Fibroblast of pulmonary artery (primary cell): ENCODE data around the gene NANOS1.

Source experiments
- DNase-seq: peaks from one replicate; pipeline ENCODE4 v3.0.0-alpha.2; 2010; ENCODE audit warnings: low read depth
- H3K4me3 ChIP-seq: replicated peaks from 2 replicates; pipeline ENCODE4 v1.5.1; 2011; ENCODE audit warnings: low read depth, mild to moderate bottlenecking, control low read depth, low read length, moderate library complexity
- TF ChIP-seq, protein P1 (sequence below): IDR thresholded peaks from 2 replicates; pipeline ENCODE4 v1.5.1; 2011; ENCODE audit warnings: mild to moderate bottlenecking, control low read depth, low read length, inconsistent platforms; ENCODE audit errors: missing control alignments

Gene NANOS1

DNA sequence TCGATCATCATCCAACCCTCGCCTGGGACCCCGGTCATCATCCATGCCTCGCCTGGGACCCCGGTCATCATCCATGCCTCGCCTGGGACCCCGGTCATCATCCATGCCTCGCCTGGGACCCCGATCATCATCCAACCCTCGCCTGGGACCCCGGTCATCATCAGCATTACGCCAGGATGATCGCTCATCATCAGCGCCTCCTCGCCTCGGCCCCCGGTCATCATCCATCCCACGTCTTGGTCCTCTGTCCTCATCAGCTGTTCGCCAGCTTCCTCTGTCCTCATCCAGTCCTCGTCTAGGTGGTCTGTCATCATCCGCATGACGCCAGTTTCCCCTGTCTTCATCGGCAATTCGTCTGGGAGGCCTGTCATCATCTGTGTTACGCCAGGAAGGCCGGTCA, 12.7 kb downstream of the NANOS1 start:
- TF ChIP-seq, protein P1, sequence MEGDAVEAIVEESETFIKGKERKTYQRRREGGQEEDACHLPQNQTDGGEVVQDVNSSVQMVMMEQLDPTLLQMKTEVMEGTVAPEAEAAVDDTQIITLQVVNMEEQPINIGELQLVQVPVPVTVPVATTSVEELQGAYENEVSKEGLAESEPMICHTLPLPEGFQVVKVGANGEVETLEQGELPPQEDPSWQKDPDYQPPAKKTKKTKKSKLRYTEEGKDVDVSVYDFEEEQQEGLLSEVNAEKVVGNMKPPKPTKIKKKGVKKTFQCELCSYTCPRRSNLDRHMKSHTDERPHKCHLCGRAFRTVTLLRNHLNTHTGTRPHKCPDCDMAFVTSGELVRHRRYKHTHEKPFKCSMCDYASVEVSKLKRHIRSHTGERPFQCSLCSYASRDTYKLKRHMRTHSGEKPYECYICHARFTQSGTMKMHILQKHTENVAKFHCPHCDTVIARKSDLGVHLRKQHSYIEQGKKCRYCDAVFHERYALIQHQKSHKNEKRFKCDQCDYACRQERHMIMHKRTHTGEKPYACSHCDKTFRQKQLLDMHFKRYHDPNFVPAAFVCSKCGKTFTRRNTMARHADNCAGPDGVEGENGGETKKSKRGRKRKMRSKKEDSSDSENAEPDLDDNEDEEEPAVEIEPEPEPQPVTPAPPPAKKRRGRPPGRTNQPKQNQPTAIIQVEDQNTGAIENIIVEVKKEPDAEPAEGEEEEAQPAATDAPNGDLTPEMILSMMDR: no peak
- DNase-seq: no peak
- no peak overlapping the region for H3K4me3 ChIP-seq

DNA sequence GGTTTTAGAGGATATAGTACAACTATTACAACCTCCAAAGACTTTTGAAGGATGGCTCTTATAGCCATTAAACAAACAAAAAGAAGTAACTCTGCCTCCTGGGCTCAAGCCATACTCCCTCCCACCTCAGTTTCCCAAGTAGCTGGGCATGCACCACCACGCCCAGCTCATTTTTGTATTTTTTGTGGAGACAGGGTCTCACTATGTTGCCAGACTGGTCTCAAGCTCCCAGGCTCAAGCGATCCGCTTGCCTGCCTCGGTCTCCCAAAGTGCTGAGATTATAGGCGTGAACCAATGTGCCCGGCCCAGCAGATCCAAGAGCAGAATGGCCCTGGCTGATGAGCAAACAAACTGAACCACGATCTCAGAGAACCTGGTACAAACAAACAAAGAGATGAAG, 16.0 kb downstream of the NANOS1 start:
- no peak for DNase-seq
- TF ChIP-seq, protein P1: no peak
- no peak overlapping the region for H3K4me3 ChIP-seq

DNA sequence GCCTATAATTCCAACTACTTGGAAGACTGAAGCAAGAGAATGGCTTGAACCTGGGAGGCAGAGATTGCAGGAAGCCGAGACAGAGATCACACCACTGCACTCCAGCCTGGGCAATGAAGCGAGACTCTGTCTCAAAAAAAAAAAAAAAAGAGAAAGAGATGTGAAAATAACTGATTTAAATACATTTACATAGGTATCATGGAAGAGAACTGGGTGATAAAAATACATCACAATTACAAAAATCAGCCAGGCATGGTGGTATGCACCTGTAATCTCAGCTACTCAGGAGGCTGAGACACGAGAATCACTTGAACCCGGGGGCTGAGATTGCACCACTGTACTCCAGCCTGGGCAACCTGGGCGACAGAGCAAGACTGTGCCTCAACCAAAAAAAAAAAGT, 19.8 kb downstream of the NANOS1 start:
- H3K4me3 ChIP-seq: no peak overlapping the region
- no peak for DNase-seq
- TF ChIP-seq, protein P1: no peak

DNA sequence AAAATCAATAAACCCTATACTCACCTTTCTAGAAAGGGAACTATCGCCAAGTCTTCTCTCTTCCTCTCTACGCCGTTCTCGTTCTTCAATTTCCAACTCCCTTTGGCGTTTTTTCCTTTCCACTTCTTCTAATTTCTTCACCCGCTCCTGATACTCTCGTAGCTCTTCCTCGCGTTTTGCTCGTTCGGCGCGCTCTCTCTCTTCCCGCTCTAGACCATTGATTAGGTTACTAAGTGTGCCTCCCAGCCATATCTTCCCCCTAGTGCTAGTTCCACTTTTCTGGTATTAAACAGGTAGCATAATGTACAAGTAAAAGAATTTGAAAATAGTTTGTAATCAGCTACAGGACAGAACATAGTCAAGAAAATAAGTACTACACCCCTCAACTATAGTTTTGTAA, 20.3 kb downstream of the NANOS1 start:
- DNase-seq: no peak
- TF ChIP-seq, protein P1: no peak
- no peak overlapping the region for H3K4me3 ChIP-seq

DNA sequence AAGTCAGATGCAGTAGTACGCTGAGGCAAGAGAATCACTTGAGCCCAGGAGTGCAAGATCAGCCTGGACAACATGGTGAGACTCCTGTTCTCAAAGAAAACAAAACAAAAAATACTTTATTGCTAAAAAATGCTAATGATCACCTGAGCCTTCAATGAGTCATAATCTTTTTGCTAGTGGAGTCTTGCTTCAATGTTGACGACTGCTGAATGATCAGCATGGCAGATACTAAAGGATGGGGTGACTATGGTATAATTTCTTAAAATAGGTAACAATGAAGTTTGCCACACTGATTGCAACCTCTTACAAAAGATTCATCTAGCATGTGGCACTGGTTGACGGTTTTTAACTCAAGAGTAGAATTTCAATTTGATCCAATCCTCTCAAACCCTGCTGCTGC, 22.3 kb downstream of the NANOS1 start:
- H3K4me3 ChIP-seq: no peak overlapping the region
- TF ChIP-seq, protein P1: no peak
- DNase-seq: no peak

DNA sequence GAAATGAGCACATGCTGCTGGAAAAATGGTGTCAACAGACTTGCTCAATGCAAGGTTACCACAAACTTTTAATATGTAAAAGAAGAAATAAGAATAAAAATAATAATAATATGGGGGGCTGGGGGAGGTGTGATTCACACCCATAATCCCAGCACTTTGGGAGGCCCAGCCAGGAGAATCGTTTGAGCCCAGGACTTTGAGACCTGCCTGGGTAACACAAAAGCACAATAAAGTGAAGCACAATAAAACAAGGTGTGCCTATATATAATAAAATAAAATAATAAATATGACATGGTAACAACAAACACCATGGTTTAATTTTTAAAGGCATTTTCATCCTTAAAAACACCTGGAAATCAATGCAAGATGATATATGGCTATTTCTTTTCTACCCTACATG, 26.0 kb downstream of the NANOS1 start:
- H3K4me3 ChIP-seq: no peak overlapping the region
- TF ChIP-seq, protein P1: no peak
- DNase-seq: no peak

DNA sequence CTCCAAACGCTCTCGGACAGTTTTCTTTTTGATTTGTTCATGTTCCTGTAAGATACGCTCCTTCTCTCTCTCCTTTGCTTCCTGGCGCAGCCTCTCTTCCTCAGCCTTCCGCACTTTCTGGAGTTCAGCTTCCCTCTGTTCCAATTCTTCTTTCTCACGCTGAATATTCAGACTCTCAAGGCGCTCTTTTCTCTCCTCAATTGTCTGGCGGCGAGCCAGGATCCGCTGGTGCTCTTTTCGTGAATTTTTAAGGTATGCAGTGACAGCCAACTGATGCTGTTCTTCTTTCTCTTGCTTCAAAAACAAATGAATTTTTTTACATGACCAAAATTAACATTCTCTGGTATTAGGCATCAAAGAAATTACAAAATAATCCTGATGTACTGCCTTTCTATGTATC, 28.5 kb downstream of the NANOS1 start:
- no peak for DNase-seq
- TF ChIP-seq, protein P1: no peak

More for the DNA sequence above, 28.5 kb downstream of the NANOS1 start:
- H3K4me3 ChIP-seq: no peak overlapping the region
